Stimulated activated CD8-positive, alpha-beta memory T cell treated with anti-CD3 and anti-CD28 coated beads, Interleukin-7, amount 100 ng/mL, for 4 hours (primary cell): ENCODE results near the gene ARTN.

Experiments
- DNase-seq, 2 donors: peaks; one replicate each; pipeline ENCODE4 v3.0.0-alpha.2; 2020; ENCODE audit warnings: low read depth in 2 of 2

ARTN gene

GRCh38 chr1:43985984-43986595 is 52.5 kb downstream of the ARTN start:
- DNase-seq = no peak

GRCh38 chr1:43986712-43987111 is 53.1 kb downstream of the ARTN start:
- no peak for DNase-seq
